Testis (tissue), 3 donors: Measurements from ENCODE around the gene ZNF239. TPM values are rescaled to one million over a fixed set of nuclear protein-coding genes. Genes with fewer than 3 reads are reported as not detected.
"Not testable (repeated sequence)": the region's sequence is repeated elsewhere in the genome, so short reads cannot be mapped to it uniquely, and the experiment has no call there.

Experiments used
- DNase-seq: peaks from one replicate; pipeline ENCODE4 v3.0.0-alpha.2; 2019
- H3K27ac ChIP-seq, 2 donors: fragments of 200-600 bp; sonication (generic); one replicate each; pipeline ENCODE4 v1.5.1; 2019
- H3K27me3 ChIP-seq: fragments of 200-600 bp; sonication (generic); one replicate; pipeline ENCODE4 v1.5.1; 2019
- H3K36me3 ChIP-seq: fragments of 200-600 bp; sonication (generic); one replicate; pipeline ENCODE4 v1.5.1; 2017; ENCODE audit warnings: low read depth; ENCODE audit errors: missing control alignments
- H3K4me1 ChIP-seq: fragments of 200-600 bp; sonication (generic); one replicate; pipeline ENCODE4 v1.5.1; 2019
- H3K4me3 ChIP-seq, 2 donors: fragments of 200-600 bp; sonication (generic); one replicate each; pipeline ENCODE4 v1.5.1; 2017 to 2019
- H3K9me3 ChIP-seq: fragments of 200-600 bp; sonication (generic); one replicate; pipeline ENCODE4 v1.5.1; 2017
- CTCF ChIP-seq, 3 experiments: fragments of 450-650 bp in 2 of 3; fragments of 200-600 bp in 1 of 3; sonication (generic) in 1 of 3; IDR thresholded peaks; one replicate each; pipeline ENCODE4 v1.5.1; 2016 to 2019; ENCODE audit warnings: antibody characterized with exemption in 3 of 3, mild to moderate bottlenecking in 2 of 3, moderate library complexity in 1 of 3
- POLR2A ChIP-seq: fragments of 450-650 bp; IDR thresholded peaks from one replicate; pipeline ENCODE4 v1.6.1; 2017; ENCODE audit warnings: antibody characterized with exemption, mild to moderate bottlenecking, moderate library complexity
- WGBS, 2 donors: methylation state at CpG; one replicate each; pipeline ENCODE4 v1.1.5; 2018; 5-methylcytosine and 5-hydroxymethylcytosine counted together
- intact Hi-C: fragments of 100-400 bp; cut with DNase I; formaldehyde crosslinking; loops from one replicate; pipeline ENCODE4 v1.15.1; 2023; ENCODE audit warnings: low total_unique reads
- polyA plus RNA-seq: library from polyadenylated mRNA; stranded (reverse); fragments of 350-450 nt; fragmentation: Illumina TruSeq; extraction: RNeasy Lipid Tissue Mini Kit (QIAGEN cat#74804); gene quantifications from one replicate; pipeline ENCODE4 v1.2.3, GENCODE V29; 2014; ENCODE audit warnings: low read depth, low replicate concordance; ENCODE audit not compliant: insufficient read depth
- total RNA-seq, 2 donors: library from RNA; depleted of rRNA; stranded (reverse); fragments of >200 nt; gene quantifications; one replicate each; pipeline ENCODE4 v1.2.3, GENCODE V29; 2016

Gene ZNF239
- total and polyA plus RNA-seq, 3 donors from 2014 or later = 9.2 to 20.8 (median 10.9) TPM

DNA sequence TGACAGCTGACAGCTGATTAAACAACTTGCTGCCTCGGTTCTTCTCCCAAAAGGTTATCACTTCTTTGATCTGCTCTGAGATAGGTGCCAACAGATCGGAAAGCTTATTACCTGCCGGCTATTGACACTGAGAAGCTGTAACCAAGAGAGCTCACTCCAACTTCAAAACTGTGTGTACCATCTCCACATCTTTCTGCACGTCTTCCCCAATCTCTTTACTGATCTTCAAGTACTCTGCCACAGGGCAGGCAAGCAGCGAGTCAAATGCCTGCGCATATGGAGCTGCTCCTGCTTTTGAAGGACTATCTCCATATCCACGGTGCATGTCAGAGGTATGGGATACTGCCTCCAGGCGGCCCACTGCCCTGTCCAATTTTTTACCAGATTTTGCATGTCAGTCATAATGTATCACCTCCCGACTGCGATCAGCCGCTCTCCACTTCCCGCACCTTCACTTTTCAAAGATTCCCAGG, 31.5 kb upstream of the ZNF239 start:
- no peaks in the 10 kb centered on the region for H3K9me3 ChIP-seq
- TF ChIP-seq CTCF (IDR thresholded peaks at IDR 0.05) = no peak
- no peak for TF ChIP-seq POLR2A
- H3K36me3 ChIP-seq = no peaks in the 10 kb centered on the region
- no peak overlapping the region for H3K27ac ChIP-seq
- 40 to 41% methylated on average over 11 to 12 of the region's 12 CpGs for WGBS, 2 donors
- intact Hi-C loops = no loop called here
- H3K4me1 ChIP-seq = no peaks in the 10 kb centered on the region
- H3K27me3 ChIP-seq = no peaks in the 10 kb centered on the region
- H3K4me3 ChIP-seq = peak overlapping the region; percentile 73 to 84
- DNase-seq = peak; percentile 15

GRCh38 chr10:43601576-43601975, 27.2 kb upstream of the ZNF239 start:
- 93 to 95% methylated on average over 6 of the region's 6 CpGs for WGBS, 2 donors
- H3K27ac ChIP-seq, H3K4me1 ChIP-seq, intact Hi-C loops, H3K4me3 ChIP-seq, H3K27me3 ChIP-seq, H3K9me3 ChIP-seq, DNase-seq, H3K36me3 ChIP-seq: not testable (repeated sequence)

DNA sequence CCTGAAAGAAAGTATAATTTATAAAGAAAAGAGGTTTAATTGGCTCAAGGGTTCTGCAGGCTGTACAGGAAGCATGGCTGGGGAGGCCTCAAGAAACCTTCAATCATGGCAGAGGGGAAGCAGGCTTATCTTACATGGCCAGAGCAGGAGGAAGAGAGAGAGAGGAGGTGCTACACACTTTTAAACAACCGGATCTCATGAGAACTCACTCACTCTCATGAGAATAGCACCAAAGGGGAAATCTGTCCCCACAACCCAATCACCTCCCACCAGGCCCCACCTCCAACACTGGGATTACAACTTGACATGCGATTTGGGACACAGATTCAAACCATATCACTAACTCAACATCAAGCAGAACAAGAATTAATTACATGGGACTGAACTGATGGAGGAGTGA, 24.9 kb upstream of the ZNF239 start:
- WGBS, 2 donors = 81 to 85% methylated on average over 2 of the region's 2 CpGs
- H3K27me3 ChIP-seq = no peaks in the 10 kb centered on the region
- peaks cover 6% of the 10 kb centered on the region for H3K4me1 ChIP-seq
- H3K36me3 ChIP-seq = no peaks in the 10 kb centered on the region
- DNase-seq = no peak
- H3K4me3 ChIP-seq = no peak overlapping the region
- intact Hi-C loops = no loop called here
- H3K27ac ChIP-seq = no peak overlapping the region
- no peaks in the 10 kb centered on the region for H3K9me3 ChIP-seq
- no peak for TF ChIP-seq CTCF (IDR thresholded peaks at IDR 0.05)
- no peak for TF ChIP-seq POLR2A

- no peak for DNase-seq
- Histone ChIP-seq H3K27ac (no peak overlapping the region), H3K4me1 (peaks cover 6% of the 10 kb centered on the region), H3K36me3 (no peaks in the 10 kb centered on the region), H3K27me3 (no peaks in the 10 kb centered on the region), H3K4me3 (no peak overlapping the region), H3K9me3 (no peaks in the 10 kb centered on the region)
- intact Hi-C loops = no loop called here
- WGBS, 2 donors = 77 to 83% methylated on average over 2 of the region's 2 CpGs
- TF ChIP-seq CTCF (IDR thresholded peaks at IDR 0.05) (no peak), POLR2A (no peak)
Measured at GRCh38 chr10:43598446-43598845, 24.0 kb upstream of the ZNF239 start.

- no peaks in the 10 kb centered on the region for H3K9me3 ChIP-seq
- no peak overlapping the region for H3K27ac ChIP-seq
- no peak overlapping the region for H3K4me3 ChIP-seq
- TF ChIP-seq CTCF (IDR thresholded peaks at IDR 0.05) (no peak), POLR2A (no peak)
- no peaks in the 10 kb centered on the region for H3K36me3 ChIP-seq
- H3K27me3 ChIP-seq = no peaks in the 10 kb centered on the region
- peaks cover 6% of the 10 kb centered on the region for H3K4me1 ChIP-seq
- intact Hi-C loops = no loop called here
- WGBS, 2 donors = 75 to 93% methylated on average over 4 of the region's 4 CpGs
- DNase-seq = no peak
Measured at GRCh38 chr10:43596546-43596945, 22.1 kb upstream of the ZNF239 start.
